ENCODE results near the gene TAOK2.

DNA sequence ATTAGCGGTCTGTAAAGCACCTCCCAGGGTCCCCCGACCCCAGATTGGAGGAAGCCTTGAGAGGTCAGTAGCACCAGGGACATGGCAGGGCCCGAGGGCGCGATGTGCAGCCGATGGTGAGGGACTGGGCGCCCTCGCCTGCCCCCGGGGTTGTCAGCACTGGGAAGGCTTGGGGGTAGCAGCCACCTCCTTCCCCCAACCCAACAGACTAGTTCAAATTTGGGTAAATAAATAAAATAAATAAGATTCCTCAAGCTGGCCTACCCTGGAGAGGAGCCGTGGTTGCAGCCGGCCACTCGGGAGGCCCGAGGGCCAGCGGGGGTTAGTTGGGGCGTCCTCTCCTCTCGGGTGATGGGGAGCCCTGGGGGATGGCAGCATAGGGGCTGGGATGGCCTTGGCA is 50.8 kb downstream of the TAOK2 start:
- TF ChIP-seq GATA3 (IDR thresholded peaks at IDR 0.05; ENCODE audit: low read depth, low read length) (no peak), GATA2 (IDR thresholded peaks at IDR 0.05; ENCODE audit: low read depth, low read length) (no peak)
